SH-SY5Y (cell line): ENCODE results near the gene KBTBD12.

Experiments
- GATA2 ChIP-seq: IDR thresholded peaks from 2 replicates; pipeline ENCODE4 v1.6.1; 2011; ENCODE audit warnings: mild to moderate bottlenecking, low read depth, low read length
- GATA3 ChIP-seq: IDR thresholded peaks from 2 replicates; pipeline ENCODE4 v1.6.1; 2011; ENCODE audit warnings: low read depth, mild to moderate bottlenecking, low read length, moderate library complexity

DNA sequence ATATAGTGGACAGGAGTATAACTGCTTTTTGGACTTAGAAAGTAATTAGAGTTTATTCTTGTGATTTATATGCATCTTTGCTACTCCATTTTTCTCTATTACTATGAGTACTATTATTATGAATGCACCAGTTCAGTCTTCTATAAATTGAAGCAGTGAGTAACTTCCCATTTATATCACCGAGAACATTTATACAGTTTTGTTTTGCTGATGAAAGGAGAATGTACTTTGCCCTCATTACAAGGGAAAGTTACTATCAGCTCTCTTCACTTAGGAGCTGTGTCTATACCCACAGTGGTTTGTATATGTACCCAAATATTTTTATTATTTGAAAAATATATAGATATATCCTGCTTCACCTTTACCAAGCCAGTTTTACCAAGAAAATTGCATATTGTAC is 5.7 kb downstream of the KBTBD12 start:
- no peak for TF ChIP-seq GATA2
- TF ChIP-seq GATA3 = no peak
